ENCODE results near the gene KIFC3. TPM values are rescaled to one million over a fixed set of nuclear protein-coding genes. Genes with fewer than 3 reads are reported as not detected.

KIFC3 gene
- total and polyA plus RNA-seq, 2 donors (not counting 1 experiment from before 2014, with no cell fraction given) = 0.07 to 0.67 TPM

- H3K9ac ChIP-seq (ENCODE audit: low read length) = no peak overlapping the region
- TF ChIP-seq EZH2 (IDR thresholded peaks at IDR 0.05; ENCODE audit: borderline replicate concordance, insufficient read depth, low read depth, low read length, poor library complexity, severe bottlenecking) (no peak), CTCF (IDR thresholded peaks at IDR 0.05) (no peak)
- H3K9me3 Mint-ChIP-seq (ENCODE audit: insufficient read depth) = no peaks in the 10 kb centered on the region
- DNase-seq (no peak), ATAC-seq (ENCODE audit: low read depth) (no peak)
- no peaks in the 10 kb centered on the region for H4K20me1 ChIP-seq (ENCODE audit: control insufficient read depth, insufficient read depth, low read length, poor library complexity, severe bottlenecking)
- H3K79me2 ChIP-seq (ENCODE audit: control insufficient read depth, insufficient read depth, low read length) = no peaks in the 10 kb centered on the region
- peaks cover 0 to 3% (median 0%) of the 10 kb centered on the region in 3 donors for H3K9me3 ChIP-seq (ENCODE audit: control extremely low read depth in 1 of 3, control insufficient read depth in 2 of 3, insufficient read depth in 1 of 3, low read length in 2 of 3)
- no peak overlapping the region for H3K27ac Mint-ChIP-seq
- 73% methylated on average over 22 of the region's 22 CpGs for whole genome bisulfite sequencing (ENCODE audit: insufficient coverage)
- CTCF ChIA-PET = no interaction called here
- no peaks in the 10 kb centered on the region for H3K4me1 Mint-ChIP-seq
- H3K27me3 Mint-ChIP-seq = peaks cover 7% of the 10 kb centered on the region
- no peaks in the 10 kb centered on the region for H3K36me3 ChIP-seq (replicated peaks in 1 of 2; ENCODE audit: control extremely low read depth in 1 of 2, control insufficient read depth in 1 of 2, extremely low read depth in 1 of 2, insufficient read depth in 2 of 2, low read length in 1 of 2)
- H3K4me1 ChIP-seq (ENCODE audit: control insufficient read depth in 2 of 2, insufficient read depth in 2 of 2, low read length in 2 of 2) = no peaks in the 10 kb centered on the region
- H3K27me3 ChIP-seq (replicated peaks in 1 of 4; ENCODE audit: control extremely low read depth in 1 of 4, control insufficient read depth in 3 of 4, insufficient read depth in 4 of 4, low read length in 3 of 4) = no peaks in the 10 kb centered on the region
- POLR2A ChIA-PET = no interaction called here
- intact Hi-C loops (cut with micrococcal nuclease) = no loop called here
- no peak overlapping the region for H3K27ac ChIP-seq (ENCODE audit: low read length in 2 of 2)
- no peak overlapping the region for H3K4me3 ChIP-seq (ENCODE audit: control extremely low read depth in 1 of 5, extremely low read depth in 1 of 5, insufficient read depth in 1 of 5, low read depth in 2 of 5, low read length in 4 of 5)
- no peak overlapping the region for H3K4me2 ChIP-seq (replicated peaks; ENCODE audit: low read depth, low read length, poor library complexity, severe bottlenecking)
- H3K4me3 Mint-ChIP-seq = no peak overlapping the region
- H2AFZ ChIP-seq (ENCODE audit: insufficient read depth, low read depth, low read length, poor library complexity, severe bottlenecking) = no peak overlapping the region
Measured at GRCh38 chr16:57826706-57827625, 24.7 kb upstream of the KIFC3 start.

GRCh38 chr16:57826052-57826451 is 23.8 kb upstream of the KIFC3 start:
- POLR2A ChIA-PET = no interaction called here
- H3K9me3 ChIP-seq (ENCODE audit: control extremely low read depth in 1 of 3, control insufficient read depth in 2 of 3, insufficient read depth in 1 of 3, low read length in 2 of 3) = peaks cover 0 to 3% (median 0%) of the 10 kb centered on the region in 3 donors

More at GRCh38 chr16:57826052-57826451, 23.8 kb upstream of the KIFC3 start:
- H3K4me3 ChIP-seq (ENCODE audit: control extremely low read depth in 1 of 5, extremely low read depth in 1 of 5, insufficient read depth in 1 of 5, low read depth in 2 of 5, low read length in 4 of 5) = no peak overlapping the region
- intact Hi-C loops (cut with micrococcal nuclease) = no loop called here
- Mint-ChIP-seq H3K4me1 (no peaks in the 10 kb centered on the region), H3K27ac (no peak overlapping the region), H3K27me3 (peaks cover 5% of the 10 kb centered on the region), H3K4me3 (no peak overlapping the region), H3K9me3 (ENCODE audit: insufficient read depth) (no peaks in the 10 kb centered on the region)
- WGBS (ENCODE audit: insufficient coverage) = 83% methylated on average over 3 of the region's 4 CpGs
- H3K36me3 ChIP-seq (replicated peaks in 1 of 2; ENCODE audit: control extremely low read depth in 1 of 2, control insufficient read depth in 1 of 2, extremely low read depth in 1 of 2, insufficient read depth in 2 of 2, low read length in 1 of 2) = no peaks in the 10 kb centered on the region
- no peaks in the 10 kb centered on the region for H3K27me3 ChIP-seq (replicated peaks in 1 of 4; ENCODE audit: control extremely low read depth in 1 of 4, control insufficient read depth in 3 of 4, insufficient read depth in 4 of 4, low read length in 3 of 4)
- H3K27ac ChIP-seq (ENCODE audit: low read length in 2 of 2) = no peak overlapping the region
- H3K9ac ChIP-seq (ENCODE audit: low read length) = no peak overlapping the region
- CTCF ChIA-PET = no interaction called here
- no peaks in the 10 kb centered on the region for H3K4me1 ChIP-seq (ENCODE audit: control insufficient read depth in 2 of 2, insufficient read depth in 2 of 2, low read length in 2 of 2)
- no peak for DNase-seq
- H4K20me1 ChIP-seq (ENCODE audit: control insufficient read depth, insufficient read depth, low read length, poor library complexity, severe bottlenecking) = no peaks in the 10 kb centered on the region
- no peak for TF ChIP-seq CTCF (IDR thresholded peaks at IDR 0.05)
- TF ChIP-seq EZH2 (IDR thresholded peaks at IDR 0.05; ENCODE audit: borderline replicate concordance, insufficient read depth, low read depth, low read length, poor library complexity, severe bottlenecking) = no peak
- no peak for ATAC-seq (ENCODE audit: low read depth)
- no peak overlapping the region for H2AFZ ChIP-seq (ENCODE audit: insufficient read depth, low read depth, low read length, poor library complexity, severe bottlenecking)
- H3K79me2 ChIP-seq (ENCODE audit: control insufficient read depth, insufficient read depth, low read length) = no peaks in the 10 kb centered on the region
- no peak overlapping the region for H3K4me2 ChIP-seq (replicated peaks; ENCODE audit: low read depth, low read length, poor library complexity, severe bottlenecking)
